GM23338 (cell line): ENCODE results near the gene NUDT16. TPM values are rescaled to one million over a fixed set of nuclear protein-coding genes. Genes with fewer than 3 reads are reported as not detected.

Experiments used
- ATAC-seq: fragments of 200-7000 bp; cut with Tn5 transposase; 3 replicates; pipeline ENCODE4 v1.9.1; 2020
- DNase-seq: peaks from one replicate; pipeline ENCODE4 v3.0.0-alpha.2; 2015; ENCODE audit warnings: low spot score
- H2AFZ ChIP-seq: fragments of 200-600 bp; sonication (generic); 2 replicates; pipeline ENCODE4 v1.8.0; 2016; ENCODE audit warnings: antibody characterized with exemption, mild to moderate bottlenecking, moderate library complexity
- H3F3A ChIP-seq: fragments of 200-600 bp; sonication (generic); replicated peaks from 2 replicates; pipeline ENCODE4 v1.8.0; 2017; ENCODE audit warnings: antibody characterized with exemption, mixed run types, low read depth
- H3K27ac ChIP-seq: fragments of 200-600 bp; sonication (generic); 2 replicates; pipeline ENCODE4 v1.6.1; 2016; ENCODE audit warnings: low read depth
- H3K27me3 ChIP-seq: fragments of 200-600 bp; sonication (generic); 2 replicates; pipeline ENCODE4 v1.8.0; 2016; ENCODE audit warnings: mild to moderate bottlenecking, mixed run types, moderate library complexity; ENCODE audit not compliant: insufficient read depth
- H3K36me3 ChIP-seq: fragments of 200-600 bp; sonication (generic); 2 replicates; pipeline ENCODE4 v1.8.0; 2016; ENCODE audit warnings: mild to moderate bottlenecking; ENCODE audit not compliant: insufficient read depth
- H3K4me1 ChIP-seq: fragments of 200-600 bp; sonication (generic); 2 replicates; pipeline ENCODE4 v1.8.0; 2016; ENCODE audit warnings: mild to moderate bottlenecking, moderate library complexity; ENCODE audit not compliant: insufficient read depth
- H3K4me2 ChIP-seq: fragments of 200-600 bp; sonication (generic); 2 replicates; pipeline ENCODE4 v1.7.1; 2017; ENCODE audit warnings: mixed run types
- H3K4me3 ChIP-seq: fragments of 200-600 bp; sonication (generic); 2 replicates; pipeline ENCODE4 v1.6.1; 2016; ENCODE audit warnings: mixed run types
- H3K79me2 ChIP-seq: fragments of 200-600 bp; sonication (generic); replicated peaks from 2 replicates; pipeline ENCODE4 v1.8.0; 2017; ENCODE audit warnings: mild to moderate bottlenecking; ENCODE audit not compliant: insufficient read depth
- H3K9me2 ChIP-seq: fragments of 200-600 bp; sonication (generic); 2 replicates; pipeline ENCODE4 v1.8.0; 2017; ENCODE audit not compliant: insufficient read depth
- H4K20me1 ChIP-seq: fragments of 200-600 bp; sonication (generic); replicated peaks from 2 replicates; pipeline ENCODE4 v1.8.0; 2017; ENCODE audit warnings: mild to moderate bottlenecking; ENCODE audit not compliant: insufficient read depth
- H3K27ac Mint-ChIP-seq: 2 replicates; pipeline ENCODE4 v1.8.0; 2020; ENCODE audit warnings: inconsistent platforms, mild to moderate bottlenecking, moderate library complexity, mixed read lengths
- H3K27me3 Mint-ChIP-seq: 3 replicates; pipeline ENCODE4 v1.8.0; 2022; ENCODE audit warnings: low read depth, mild to moderate bottlenecking, moderate library complexity, mixed read lengths, inconsistent platforms; ENCODE audit not compliant: insufficient read depth, poor library complexity
- H3K36me3 Mint-ChIP-seq: 3 replicates; pipeline ENCODE4 v1.8.0; 2021; ENCODE audit warnings: low read depth, mild to moderate bottlenecking, inconsistent platforms, moderate library complexity, mixed read lengths
- H3K4me1 Mint-ChIP-seq: 3 replicates; pipeline ENCODE4 v1.8.0; 2020; ENCODE audit warnings: mild to moderate bottlenecking, inconsistent platforms, mixed read lengths
- H3K4me3 Mint-ChIP-seq: 3 replicates; pipeline ENCODE4 v1.8.0; 2021; ENCODE audit warnings: moderate library complexity, mild to moderate bottlenecking, inconsistent platforms, mixed read lengths
- H3K9me3 Mint-ChIP-seq: 3 replicates; pipeline ENCODE4 v1.8.0; 2020; ENCODE audit warnings: moderate library complexity, mild to moderate bottlenecking, inconsistent platforms, mixed read lengths
- EZH2 ChIP-seq: fragments of 200-600 bp; sonication (generic); IDR thresholded peaks from one replicate; pipeline ENCODE4 v1.8.0; 2017; ENCODE audit warnings: antibody characterized with exemption, mild to moderate bottlenecking, low read depth; ENCODE audit not compliant: unreplicated experiment
- EZH2phosphoT487 ChIP-seq: fragments of 200-600 bp; sonication (generic); IDR thresholded peaks from one replicate; pipeline ENCODE4 v1.8.1; 2018; ENCODE audit warnings: antibody characterized with exemption; ENCODE audit not compliant: unreplicated experiment
- JUNB ChIP-seq: IDR thresholded peaks from one replicate; pipeline ENCODE4 v1.6.1; 2016; ENCODE audit warnings: antibody characterized with exemption; ENCODE audit not compliant: unreplicated experiment
- POLR2AphosphoS5 ChIP-seq: IDR thresholded peaks from 2 replicates; pipeline ENCODE4 v1.6.1; 2016; ENCODE audit warnings: antibody characterized with exemption, low read depth
- STAT1 ChIP-seq: IDR thresholded peaks from one replicate; pipeline ENCODE4 v1.6.1; 2016; ENCODE audit warnings: antibody characterized with exemption; ENCODE audit not compliant: unreplicated experiment
- ZNF331 ChIP-seq: fragments of 250-450 bp; sonication (Bioruptor Pico); IDR thresholded peaks from 2 replicates; pipeline ENCODE4 v1.5.0; 2020; ENCODE audit warnings: low read depth, mild to moderate bottlenecking, moderate library complexity
- polyA plus RNA-seq: library from polyadenylated mRNA; unstranded; fragments of >200 nt; fragmentation: Nextera tagmentation; extraction: Ambion mirVana; gene quantifications from 2 replicates; pipeline ENCODE4 v1.2.1, GENCODE V29; 2016
- total RNA-seq: library from RNA; depleted of rRNA; stranded (reverse); fragments of >200 nt; shearing (Covaris generic); gene quantifications from 2 replicates; pipeline ENCODE4 v1.2.3, GENCODE V29; 2014
- TF ChIP-seq, protein P1 (sequence below): fragments of 250-450 bp; sonication (Bioruptor Pico); IDR thresholded peaks from 2 replicates; pipeline ENCODE4 v1.5.0; 2020; ENCODE audit warnings: mild to moderate bottlenecking, moderate library complexity
- TF ChIP-seq, protein P2 (sequence below): IDR thresholded peaks from one replicate; pipeline ENCODE4 v1.6.1; 2018; ENCODE audit warnings: antibody characterized with exemption; ENCODE audit not compliant: unreplicated experiment
- TF ChIP-seq, protein P3 (sequence below), 2 experiments: fragments of 200-600 bp in 1 of 2; sonication (generic) in 1 of 2; conservative IDR thresholded peaks; 2 replicates each; pipeline versions ENCODE4 v1.5.1 to v1.6.1; 2016 to 2017; ENCODE audit warnings: antibody characterized with exemption in 2 of 2, low read depth in 2 of 2, mild to moderate bottlenecking in 2 of 2, moderate library complexity in 1 of 2

NUDT16 gene
- total and polyA plus RNA-seq, 2 experiments from 2014 or later: 10.0 to 15.4 TPM

DNA sequence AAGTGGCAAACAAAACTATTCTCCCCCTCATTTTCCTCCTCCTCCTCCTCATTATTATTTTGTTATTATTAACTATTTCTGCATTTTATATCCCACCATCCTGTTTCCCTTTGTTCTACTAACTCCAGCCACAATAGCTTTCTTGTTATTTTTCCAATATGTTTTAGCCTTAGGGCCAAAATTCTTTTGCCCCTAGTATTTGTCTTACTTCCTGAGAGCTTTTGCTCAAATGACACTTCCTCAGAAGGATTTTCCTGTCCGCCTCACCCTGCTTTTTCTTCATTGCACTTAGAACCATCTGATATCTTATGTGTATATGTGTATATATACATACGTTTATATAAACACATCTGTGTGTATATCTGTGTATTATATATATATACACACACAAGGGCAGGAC, 32.7 kb upstream of the NUDT16 start (continued):
- TF ChIP-seq, protein P1, sequence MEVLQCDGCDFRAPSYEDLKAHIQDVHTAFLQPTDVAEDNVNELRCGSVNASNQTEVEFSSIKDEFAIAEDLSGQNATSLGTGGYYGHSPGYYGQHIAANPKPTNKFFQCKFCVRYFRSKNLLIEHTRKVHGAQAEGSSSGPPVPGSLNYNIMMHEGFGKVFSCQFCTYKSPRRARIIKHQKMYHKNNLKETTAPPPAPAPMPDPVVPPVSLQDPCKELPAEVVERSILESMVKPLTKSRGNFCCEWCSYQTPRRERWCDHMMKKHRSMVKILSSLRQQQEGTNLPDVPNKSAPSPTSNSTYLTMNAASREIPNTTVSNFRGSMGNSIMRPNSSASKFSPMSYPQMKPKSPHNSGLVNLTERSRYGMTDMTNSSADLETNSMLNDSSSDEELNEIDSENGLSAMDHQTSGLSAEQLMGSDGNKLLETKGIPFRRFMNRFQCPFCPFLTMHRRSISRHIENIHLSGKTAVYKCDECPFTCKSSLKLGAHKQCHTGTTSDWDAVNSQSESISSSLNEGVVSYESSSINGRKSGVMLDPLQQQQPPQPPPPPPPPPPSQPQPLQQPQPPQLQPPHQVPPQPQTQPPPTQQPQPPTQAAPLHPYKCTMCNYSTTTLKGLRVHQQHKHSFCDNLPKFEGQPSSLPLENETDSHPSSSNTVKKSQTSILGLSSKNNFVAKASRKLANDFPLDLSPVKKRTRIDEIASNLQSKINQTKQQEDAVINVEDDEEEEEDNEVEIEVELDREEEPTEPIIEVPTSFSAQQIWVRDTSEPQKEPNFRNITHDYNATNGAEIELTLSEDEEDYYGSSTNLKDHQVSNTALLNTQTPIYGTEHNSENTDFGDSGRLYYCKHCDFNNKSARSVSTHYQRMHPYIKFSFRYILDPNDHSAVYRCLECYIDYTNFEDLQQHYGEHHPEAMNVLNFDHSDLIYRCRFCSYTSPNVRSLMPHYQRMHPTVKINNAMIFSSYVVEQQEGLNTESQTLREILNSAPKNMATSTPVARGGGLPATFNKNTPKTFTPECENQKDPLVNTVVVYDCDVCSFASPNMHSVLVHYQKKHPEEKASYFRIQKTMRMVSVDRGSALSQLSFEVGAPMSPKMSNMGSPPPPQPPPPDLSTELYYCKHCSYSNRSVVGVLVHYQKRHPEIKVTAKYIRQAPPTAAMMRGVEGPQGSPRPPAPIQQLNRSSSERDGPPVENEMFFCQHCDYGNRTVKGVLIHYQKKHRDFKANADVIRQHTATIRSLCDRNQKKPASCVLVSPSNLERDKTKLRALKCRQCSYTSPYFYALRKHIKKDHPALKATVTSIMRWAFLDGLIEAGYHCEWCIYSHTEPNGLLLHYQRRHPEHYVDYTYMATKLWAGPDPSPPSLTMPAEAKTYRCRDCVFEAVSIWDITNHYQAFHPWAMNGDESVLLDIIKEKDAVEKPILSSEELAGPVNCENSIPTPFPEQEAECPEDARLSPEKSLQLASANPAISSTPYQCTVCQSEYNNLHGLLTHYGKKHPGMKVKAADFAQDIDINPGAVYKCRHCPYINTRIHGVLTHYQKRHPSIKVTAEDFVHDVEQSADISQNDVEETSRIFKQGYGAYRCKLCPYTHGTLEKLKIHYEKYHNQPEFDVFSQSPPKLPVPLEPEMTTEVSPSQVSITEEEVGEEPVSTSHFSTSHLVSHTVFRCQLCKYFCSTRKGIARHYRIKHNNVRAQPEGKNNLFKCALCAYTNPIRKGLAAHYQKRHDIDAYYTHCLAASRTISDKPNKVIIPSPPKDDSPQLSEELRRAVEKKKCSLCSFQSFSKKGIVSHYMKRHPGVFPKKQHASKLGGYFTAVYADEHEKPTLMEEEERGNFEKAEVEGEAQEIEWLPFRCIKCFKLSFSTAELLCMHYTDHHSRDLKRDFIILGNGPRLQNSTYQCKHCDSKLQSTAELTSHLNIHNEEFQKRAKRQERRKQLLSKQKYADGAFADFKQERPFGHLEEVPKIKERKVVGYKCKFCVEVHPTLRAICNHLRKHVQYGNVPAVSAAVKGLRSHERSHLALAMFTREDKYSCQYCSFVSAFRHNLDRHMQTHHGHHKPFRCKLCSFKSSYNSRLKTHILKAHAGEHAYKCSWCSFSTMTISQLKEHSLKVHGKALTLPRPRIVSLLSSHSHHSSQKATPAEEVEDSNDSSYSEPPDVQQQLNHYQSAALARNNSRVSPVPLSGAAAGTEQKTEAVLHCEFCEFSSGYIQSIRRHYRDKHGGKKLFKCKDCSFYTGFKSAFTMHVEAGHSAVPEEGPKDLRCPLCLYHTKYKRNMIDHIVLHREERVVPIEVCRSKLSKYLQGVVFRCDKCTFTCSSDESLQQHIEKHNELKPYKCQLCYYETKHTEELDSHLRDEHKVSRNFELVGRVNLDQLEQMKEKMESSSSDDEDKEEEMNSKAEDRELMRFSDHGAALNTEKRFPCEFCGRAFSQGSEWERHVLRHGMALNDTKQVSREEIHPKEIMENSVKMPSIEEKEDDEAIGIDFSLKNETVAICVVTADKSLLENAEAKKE (CRISPR knock-in tag): no peak
- TF ChIP-seq EZH2phosphoT487 (no peak), POLR2AphosphoS5 (no peak), ZNF331 (no peak)

DNA sequence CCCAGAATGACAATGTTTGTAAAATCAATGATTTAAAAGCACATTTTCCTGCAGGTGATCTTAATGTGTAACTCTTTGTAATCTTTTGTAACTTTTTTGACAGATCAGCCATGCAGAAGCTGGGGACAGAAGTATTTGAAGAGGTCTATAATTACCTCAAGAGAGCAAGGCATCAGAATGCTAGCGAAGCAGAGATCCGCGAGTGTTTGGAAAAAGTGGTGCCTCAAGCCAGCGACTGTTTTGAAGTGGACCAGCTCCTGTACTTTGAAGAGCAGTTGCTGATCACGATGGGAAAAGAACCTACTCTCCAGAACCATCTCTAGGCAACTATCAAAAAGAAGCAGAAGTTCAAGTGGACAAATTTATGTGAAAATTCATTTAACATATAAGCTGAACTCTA, 32.1 kb upstream of the NUDT16 start:
- H3K9me3 Mint-ChIP-seq: peaks cover 8% of the 10 kb centered on the region
- Histone ChIP-seq H3K27me3 (no peaks in the 10 kb centered on the region), H3K27ac (no peak overlapping the region), H2AFZ (no peak overlapping the region), H3K4me2 (no peak overlapping the region), H4K20me1 (no peaks in the 10 kb centered on the region), H3K36me3 (no peaks in the 10 kb centered on the region), H3K4me3 (no peak overlapping the region), H3K4me1 (peaks cover 19% of the 10 kb centered on the region), H3F3A (no peaks in the 10 kb centered on the region), H3K79me2 (no peaks in the 10 kb centered on the region), H3K9me2 (0 out of 2 replicates have a peak, but pooled peaks cover 4% of the 10 kb centered on the region)
- H3K27ac Mint-ChIP-seq: no peak overlapping the region
- peaks cover 1% of the 10 kb centered on the region for H3K36me3 Mint-ChIP-seq
- no peak for DNase-seq
- no peaks in the 10 kb centered on the region for H3K27me3 Mint-ChIP-seq
- ATAC-seq: no peak
- TF ChIP-seq STAT1 (no peak), JUNB (no peak), ZNF331 (no peak), EZH2phosphoT487 (no peak), EZH2 (no peak)
- TF ChIP-seq, protein P2, sequence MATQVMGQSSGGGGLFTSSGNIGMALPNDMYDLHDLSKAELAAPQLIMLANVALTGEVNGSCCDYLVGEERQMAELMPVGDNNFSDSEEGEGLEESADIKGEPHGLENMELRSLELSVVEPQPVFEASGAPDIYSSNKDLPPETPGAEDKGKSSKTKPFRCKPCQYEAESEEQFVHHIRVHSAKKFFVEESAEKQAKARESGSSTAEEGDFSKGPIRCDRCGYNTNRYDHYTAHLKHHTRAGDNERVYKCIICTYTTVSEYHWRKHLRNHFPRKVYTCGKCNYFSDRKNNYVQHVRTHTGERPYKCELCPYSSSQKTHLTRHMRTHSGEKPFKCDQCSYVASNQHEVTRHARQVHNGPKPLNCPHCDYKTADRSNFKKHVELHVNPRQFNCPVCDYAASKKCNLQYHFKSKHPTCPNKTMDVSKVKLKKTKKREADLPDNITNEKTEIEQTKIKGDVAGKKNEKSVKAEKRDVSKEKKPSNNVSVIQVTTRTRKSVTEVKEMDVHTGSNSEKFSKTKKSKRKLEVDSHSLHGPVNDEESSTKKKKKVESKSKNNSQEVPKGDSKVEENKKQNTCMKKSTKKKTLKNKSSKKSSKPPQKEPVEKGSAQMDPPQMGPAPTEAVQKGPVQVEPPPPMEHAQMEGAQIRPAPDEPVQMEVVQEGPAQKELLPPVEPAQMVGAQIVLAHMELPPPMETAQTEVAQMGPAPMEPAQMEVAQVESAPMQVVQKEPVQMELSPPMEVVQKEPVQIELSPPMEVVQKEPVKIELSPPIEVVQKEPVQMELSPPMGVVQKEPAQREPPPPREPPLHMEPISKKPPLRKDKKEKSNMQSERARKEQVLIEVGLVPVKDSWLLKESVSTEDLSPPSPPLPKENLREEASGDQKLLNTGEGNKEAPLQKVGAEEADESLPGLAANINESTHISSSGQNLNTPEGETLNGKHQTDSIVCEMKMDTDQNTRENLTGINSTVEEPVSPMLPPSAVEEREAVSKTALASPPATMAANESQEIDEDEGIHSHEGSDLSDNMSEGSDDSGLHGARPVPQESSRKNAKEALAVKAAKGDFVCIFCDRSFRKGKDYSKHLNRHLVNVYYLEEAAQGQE: no peak
- TF ChIP-seq, protein P3, sequence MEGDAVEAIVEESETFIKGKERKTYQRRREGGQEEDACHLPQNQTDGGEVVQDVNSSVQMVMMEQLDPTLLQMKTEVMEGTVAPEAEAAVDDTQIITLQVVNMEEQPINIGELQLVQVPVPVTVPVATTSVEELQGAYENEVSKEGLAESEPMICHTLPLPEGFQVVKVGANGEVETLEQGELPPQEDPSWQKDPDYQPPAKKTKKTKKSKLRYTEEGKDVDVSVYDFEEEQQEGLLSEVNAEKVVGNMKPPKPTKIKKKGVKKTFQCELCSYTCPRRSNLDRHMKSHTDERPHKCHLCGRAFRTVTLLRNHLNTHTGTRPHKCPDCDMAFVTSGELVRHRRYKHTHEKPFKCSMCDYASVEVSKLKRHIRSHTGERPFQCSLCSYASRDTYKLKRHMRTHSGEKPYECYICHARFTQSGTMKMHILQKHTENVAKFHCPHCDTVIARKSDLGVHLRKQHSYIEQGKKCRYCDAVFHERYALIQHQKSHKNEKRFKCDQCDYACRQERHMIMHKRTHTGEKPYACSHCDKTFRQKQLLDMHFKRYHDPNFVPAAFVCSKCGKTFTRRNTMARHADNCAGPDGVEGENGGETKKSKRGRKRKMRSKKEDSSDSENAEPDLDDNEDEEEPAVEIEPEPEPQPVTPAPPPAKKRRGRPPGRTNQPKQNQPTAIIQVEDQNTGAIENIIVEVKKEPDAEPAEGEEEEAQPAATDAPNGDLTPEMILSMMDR (conservative IDR thresholded peaks at IDR 0.05; ENCODE audit: low read depth in 2 of 2): no peak
- H3K4me1 Mint-ChIP-seq: peaks cover 31% of the 10 kb centered on the region
- no peak overlapping the region for H3K4me3 Mint-ChIP-seq
